Measurements from ENCODE around the gene INAFM1. TPM values are rescaled to one million over a fixed set of nuclear protein-coding genes. Genes with fewer than 3 reads are reported as not detected.
"Not testable (repeated sequence)": the region's sequence is repeated elsewhere in the genome, so short reads cannot be mapped to it uniquely, and the experiment has no call there.

INAFM1 gene
- total RNA-seq, 1 donor = 2.3 TPM

DNA sequence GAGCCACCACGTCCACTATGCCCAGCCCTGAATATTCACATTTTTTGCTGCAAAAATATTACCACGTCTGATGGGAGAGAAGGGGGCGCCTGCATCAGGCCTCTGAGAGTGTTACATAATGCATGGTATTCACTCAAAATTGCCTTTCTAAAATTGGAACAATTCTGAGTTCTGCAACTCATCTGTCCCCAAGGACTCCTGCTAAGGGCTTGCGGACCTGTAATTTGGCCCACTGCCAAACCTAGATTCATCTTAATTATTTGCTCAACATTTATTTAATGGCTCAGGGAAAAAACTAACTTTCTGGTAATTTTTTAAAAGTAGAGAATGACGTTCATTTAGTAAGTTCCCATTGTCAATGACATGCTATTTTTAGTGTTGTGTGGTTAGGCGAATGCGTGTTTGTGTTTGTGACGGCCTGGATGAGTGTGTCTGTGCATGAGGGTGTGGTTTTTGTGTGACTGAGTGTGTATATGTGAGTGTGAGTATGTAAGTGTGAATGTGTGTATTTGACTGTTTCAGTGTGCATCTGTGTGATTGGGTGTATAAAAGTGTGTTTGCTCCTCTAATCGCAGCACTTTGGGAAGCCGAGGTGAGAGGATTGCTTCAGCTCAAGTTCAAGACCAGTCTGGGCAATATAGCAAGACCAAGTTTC is 8.8 kb downstream of the INAFM1 start:
- TF ChIP-seq, protein P1, sequence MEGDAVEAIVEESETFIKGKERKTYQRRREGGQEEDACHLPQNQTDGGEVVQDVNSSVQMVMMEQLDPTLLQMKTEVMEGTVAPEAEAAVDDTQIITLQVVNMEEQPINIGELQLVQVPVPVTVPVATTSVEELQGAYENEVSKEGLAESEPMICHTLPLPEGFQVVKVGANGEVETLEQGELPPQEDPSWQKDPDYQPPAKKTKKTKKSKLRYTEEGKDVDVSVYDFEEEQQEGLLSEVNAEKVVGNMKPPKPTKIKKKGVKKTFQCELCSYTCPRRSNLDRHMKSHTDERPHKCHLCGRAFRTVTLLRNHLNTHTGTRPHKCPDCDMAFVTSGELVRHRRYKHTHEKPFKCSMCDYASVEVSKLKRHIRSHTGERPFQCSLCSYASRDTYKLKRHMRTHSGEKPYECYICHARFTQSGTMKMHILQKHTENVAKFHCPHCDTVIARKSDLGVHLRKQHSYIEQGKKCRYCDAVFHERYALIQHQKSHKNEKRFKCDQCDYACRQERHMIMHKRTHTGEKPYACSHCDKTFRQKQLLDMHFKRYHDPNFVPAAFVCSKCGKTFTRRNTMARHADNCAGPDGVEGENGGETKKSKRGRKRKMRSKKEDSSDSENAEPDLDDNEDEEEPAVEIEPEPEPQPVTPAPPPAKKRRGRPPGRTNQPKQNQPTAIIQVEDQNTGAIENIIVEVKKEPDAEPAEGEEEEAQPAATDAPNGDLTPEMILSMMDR (IDR thresholded peaks at IDR 0.05; ENCODE audit: insufficient read depth, low read length) = no peak
- no peak overlapping the region for H3K4me3 ChIP-seq (ENCODE audit: low read depth, low read length)
- no peak for DNase-seq (ENCODE audit: low read depth)

DNA sequence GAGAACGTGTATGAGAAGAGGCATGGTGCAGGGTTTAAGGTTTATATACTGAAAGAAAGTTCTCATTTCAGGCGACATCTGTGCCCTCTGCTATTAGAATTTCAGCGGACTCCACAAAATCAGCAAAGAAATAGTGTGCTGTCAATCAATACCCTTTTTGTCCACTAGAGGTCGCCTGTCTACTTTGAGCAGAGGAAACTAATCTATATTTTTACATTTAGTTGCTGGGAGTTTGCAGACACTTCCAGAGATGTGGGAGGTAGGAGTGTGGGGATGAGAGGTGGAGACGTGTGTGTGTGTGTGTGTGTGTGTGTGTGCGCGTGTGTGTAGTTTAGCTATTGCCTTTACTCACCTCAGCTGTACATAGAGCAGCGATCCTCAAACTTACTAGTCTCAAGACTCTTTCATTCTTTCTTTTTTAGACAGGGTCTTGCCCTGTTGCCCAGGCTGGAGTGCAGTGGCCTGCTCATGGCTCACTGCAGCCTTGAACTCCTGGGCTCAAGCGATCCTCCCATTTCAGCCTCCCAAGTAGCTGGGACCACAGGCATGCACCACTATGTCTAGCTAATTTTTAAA is 9.7 kb downstream of the INAFM1 start:
- TF ChIP-seq, protein P1 (IDR thresholded peaks at IDR 0.05; ENCODE audit: insufficient read depth, low read length) = peak; percentile 85
- H3K4me3 ChIP-seq (ENCODE audit: low read depth, low read length) = no peak overlapping the region
- peak; percentile 80 for DNase-seq (ENCODE audit: low read depth)

DNA sequence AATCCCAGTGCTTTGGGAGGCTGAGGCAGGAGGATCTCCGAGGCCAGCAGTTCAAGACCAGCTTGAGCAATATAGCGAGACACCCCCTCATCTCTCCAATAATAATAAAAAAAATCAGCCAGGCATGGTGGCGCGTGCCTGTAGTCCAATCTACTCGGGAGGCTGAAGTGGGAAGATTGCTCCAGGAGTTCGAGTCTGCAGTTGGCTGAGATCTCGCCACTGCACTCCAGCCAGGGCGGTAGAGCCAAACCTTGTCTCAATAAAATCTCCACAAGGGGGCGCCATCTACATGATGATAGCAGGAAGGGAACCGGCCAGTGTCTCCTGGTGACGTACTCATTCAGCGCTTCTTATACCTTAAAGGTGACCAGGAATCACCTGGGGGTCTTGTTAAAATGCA is 21.4 kb downstream of the INAFM1 start:
- TF ChIP-seq, protein P1 (IDR thresholded peaks at IDR 0.05; ENCODE audit: insufficient read depth, low read length) = peak; percentile 70
- no peak overlapping the region for H3K4me3 ChIP-seq (ENCODE audit: low read depth, low read length)
- peak; percentile 82 for DNase-seq (ENCODE audit: low read depth)

DNA sequence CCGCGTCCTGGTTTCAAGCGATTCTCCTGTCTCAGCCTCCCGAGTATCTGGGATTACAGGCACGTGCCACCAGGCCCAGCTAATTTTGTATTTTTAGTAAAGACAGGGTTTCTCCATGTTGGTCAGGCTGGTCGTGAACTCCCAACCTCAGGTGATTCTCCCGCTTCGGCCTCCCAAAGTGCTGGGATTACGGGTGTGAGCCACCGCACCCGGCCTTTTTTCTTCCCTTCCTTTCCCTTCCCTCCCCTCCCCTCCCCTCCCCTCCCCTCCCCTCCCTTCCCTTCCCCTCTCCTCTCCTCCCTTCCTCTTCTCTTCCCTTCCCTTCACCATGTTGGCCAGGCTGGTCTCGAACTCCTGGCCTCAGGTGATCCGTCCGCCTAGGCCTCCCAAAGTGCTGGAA is 26.2 kb downstream of the INAFM1 start:
- DNase-seq (ENCODE audit: low read depth); H3K4me3 ChIP-seq (ENCODE audit: low read depth, low read length): not testable (repeated sequence)

DNA sequence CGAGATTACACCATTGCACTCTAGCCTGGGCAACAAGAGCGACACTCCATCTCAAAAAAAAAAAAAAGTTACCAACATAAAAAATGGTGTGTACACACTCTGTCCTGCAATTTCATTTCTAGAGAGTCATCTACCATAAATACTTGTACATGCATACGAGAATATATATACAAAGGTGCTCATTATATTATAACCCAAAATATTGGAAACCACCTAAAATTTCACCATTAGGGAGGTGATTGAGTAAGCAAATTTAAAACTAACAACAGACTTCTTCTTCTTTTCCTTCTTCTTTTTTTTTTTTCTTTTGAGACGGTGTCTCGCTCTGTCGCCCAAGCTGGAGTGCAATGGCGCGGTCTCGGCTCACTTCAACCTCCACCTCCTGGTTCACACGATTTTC is 27.6 kb downstream of the INAFM1 start:
- TF ChIP-seq, protein P1 (IDR thresholded peaks at IDR 0.05; ENCODE audit: insufficient read depth, low read length) = no peak
- no peak overlapping the region for H3K4me3 ChIP-seq (ENCODE audit: low read depth, low read length)
- no peak for DNase-seq (ENCODE audit: low read depth)

DNA sequence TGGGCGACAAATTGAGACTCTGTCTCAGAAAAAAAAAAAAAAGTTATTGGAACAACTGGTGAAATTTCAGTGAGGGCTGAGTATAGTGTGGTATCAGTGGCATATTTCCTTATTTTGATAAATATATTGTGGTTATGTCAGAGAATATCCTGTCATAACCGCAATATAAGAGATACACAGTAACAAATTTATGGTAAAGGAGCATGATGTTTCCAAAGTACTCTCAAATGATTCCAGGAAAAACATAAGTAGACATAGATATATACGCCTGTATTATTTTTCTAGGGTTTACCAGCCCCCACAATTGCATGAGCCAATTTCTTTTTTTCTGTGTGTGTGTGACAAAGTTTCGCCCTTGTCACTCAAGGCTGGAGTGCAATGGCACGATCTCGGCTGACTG is 29.3 kb downstream of the INAFM1 start:
- TF ChIP-seq, protein P1 (IDR thresholded peaks at IDR 0.05; ENCODE audit: insufficient read depth, low read length) = no peak
- no peak overlapping the region for H3K4me3 ChIP-seq (ENCODE audit: low read depth, low read length)
- DNase-seq (ENCODE audit: low read depth) = no peak

DNA sequence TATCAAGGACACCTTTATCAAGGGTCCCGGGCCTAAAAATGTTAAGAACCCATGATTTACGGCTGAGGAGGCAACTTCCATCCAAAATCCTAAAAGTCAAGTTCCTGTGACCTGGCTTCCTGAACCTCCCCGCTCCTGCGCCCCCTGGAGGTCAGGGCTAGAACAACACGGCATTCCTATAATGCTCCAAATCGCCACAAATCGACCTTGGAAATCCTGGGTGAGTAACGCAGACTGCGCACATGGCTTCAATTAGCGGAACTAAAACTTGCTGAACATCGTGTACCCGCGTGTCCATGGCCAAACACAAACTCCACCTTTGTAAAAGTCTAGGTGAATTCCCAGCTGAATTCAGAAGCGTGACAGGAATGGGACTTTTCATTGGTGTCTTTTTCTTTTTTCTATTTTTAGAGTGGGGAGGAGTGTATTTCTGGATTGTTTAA is 30.6 kb downstream of the INAFM1 start:
- DNase-seq (ENCODE audit: low read depth) = peak; percentile 90
- TF ChIP-seq, protein P1 (IDR thresholded peaks at IDR 0.05; ENCODE audit: insufficient read depth, low read length) = peak; percentile 99
- H3K4me3 ChIP-seq (ENCODE audit: low read depth, low read length) = peak overlapping the region; percentile 37
